ENCODE measurements around the gene IFT122.
"Not testable (repeated sequence)": the region's sequence is repeated elsewhere in the genome, so short reads cannot be mapped to it uniquely, and the experiment has no call there.

The IFT122 gene

GRCh38 chr3:129409541-129409940 is 30.5 kb upstream of the IFT122 start:
- no peak overlapping the region for H3K4me3 ChIP-seq (ENCODE audit: low read depth, low read length)
- no peak for TF ChIP-seq CTCF (IDR thresholded peaks at IDR 0.05; ENCODE audit: low read depth, low read length)
- no peak for DNase-seq
- no peaks in the 10 kb centered on the region for H3K27me3 ChIP-seq
- H3K9me3 ChIP-seq, result no peaks in the 10 kb centered on the region
- no peaks in the 10 kb centered on the region for H3K36me3 ChIP-seq
- H3K4me1 ChIP-seq, result no peaks in the 10 kb centered on the region

- Histone ChIP-seq H3K36me3 (no peaks in the 10 kb centered on the region), H3K9me3 (no peaks in the 10 kb centered on the region), H3K4me1 (no peaks in the 10 kb centered on the region), H3K4me3 (ENCODE audit: low read depth, low read length) (no peak overlapping the region), H3K27me3 (no peaks in the 10 kb centered on the region)
- TF ChIP-seq CTCF (IDR thresholded peaks at IDR 0.05; ENCODE audit: low read depth, low read length), result no peak
- no peak for DNase-seq
These were observed 29.1 kb upstream of the IFT122 start for GRCh38 chr3:129410971-129411370.

- H3K27me3 ChIP-seq, result no peaks in the 10 kb centered on the region
- H3K36me3 ChIP-seq, result no peaks in the 10 kb centered on the region
- no peak for TF ChIP-seq CTCF (IDR thresholded peaks at IDR 0.05; ENCODE audit: low read depth, low read length)
- no peaks in the 10 kb centered on the region for H3K9me3 ChIP-seq
- H3K4me1 ChIP-seq, result no peaks in the 10 kb centered on the region
- DNase-seq, result no peak
- H3K4me3 ChIP-seq (ENCODE audit: low read depth, low read length), result no peak overlapping the region
These were observed 27.4 kb upstream of the IFT122 start for GRCh38 chr3:129412542-129413198.

- H3K4me1 ChIP-seq; H3K4me3 ChIP-seq (ENCODE audit: low read depth, low read length); H3K27me3 ChIP-seq; H3K36me3 ChIP-seq; DNase-seq; H3K9me3 ChIP-seq: not testable (repeated sequence)
These were observed 26.8 kb upstream of the IFT122 start for GRCh38 chr3:129413238-129413637.

- Histone ChIP-seq H3K4me1 (no peaks in the 10 kb centered on the region), H3K9me3 (no peaks in the 10 kb centered on the region), H3K36me3 (no peaks in the 10 kb centered on the region), H3K4me3 (ENCODE audit: low read depth, low read length) (no peak overlapping the region), H3K27me3 (no peaks in the 10 kb centered on the region)
- no peak for TF ChIP-seq CTCF (IDR thresholded peaks at IDR 0.05; ENCODE audit: low read depth, low read length)
- DNase-seq, result no peak
These were observed 26.1 kb upstream of the IFT122 start for GRCh38 chr3:129413687-129414506.

- DNase-seq, result no peak
- H3K36me3 ChIP-seq, result no peaks in the 10 kb centered on the region
- TF ChIP-seq CTCF (IDR thresholded peaks at IDR 0.05; ENCODE audit: low read depth, low read length), result no peak
- no peaks in the 10 kb centered on the region for H3K27me3 ChIP-seq
- no peaks in the 10 kb centered on the region for H3K9me3 ChIP-seq
- H3K4me3 ChIP-seq (ENCODE audit: low read depth, low read length), result no peak overlapping the region
- H3K4me1 ChIP-seq, result no peaks in the 10 kb centered on the region
These were observed 24.6 kb upstream of the IFT122 start for GRCh38 chr3:129415378-129415777.
